ENCODE results near the gene RRP8.

Gene RRP8

GRCh38 chr11:6547177-6547576 is 56.2 kb downstream of the RRP8 start:
- in situ Hi-C loops (cut with HindIII; ENCODE audit: low sequenced_read_pairs): no loop called here
- no peak for DNase-seq (ENCODE audit: low read depth, low spot score)

DNA sequence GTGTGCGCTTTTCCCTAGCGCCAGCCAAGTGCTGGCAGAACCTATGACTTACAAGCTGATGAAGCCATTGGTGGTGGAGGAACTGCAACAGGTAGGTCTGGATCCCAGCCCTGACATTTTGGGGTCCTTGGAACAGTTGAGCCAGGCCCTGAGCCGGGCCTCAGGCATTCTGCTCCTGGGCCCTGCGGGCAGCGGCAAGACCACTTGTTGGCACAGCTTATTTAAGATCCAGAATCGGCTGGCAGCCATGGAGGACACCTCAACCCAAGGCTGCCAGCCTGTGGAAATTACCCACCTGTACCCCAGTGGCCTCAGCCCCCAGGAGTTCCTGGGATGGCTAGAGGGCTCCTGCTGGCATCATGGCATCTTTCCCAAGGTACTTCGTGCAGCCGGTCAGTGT is 56.7 kb downstream of the RRP8 start:
- TF ChIP-seq, protein P1, sequence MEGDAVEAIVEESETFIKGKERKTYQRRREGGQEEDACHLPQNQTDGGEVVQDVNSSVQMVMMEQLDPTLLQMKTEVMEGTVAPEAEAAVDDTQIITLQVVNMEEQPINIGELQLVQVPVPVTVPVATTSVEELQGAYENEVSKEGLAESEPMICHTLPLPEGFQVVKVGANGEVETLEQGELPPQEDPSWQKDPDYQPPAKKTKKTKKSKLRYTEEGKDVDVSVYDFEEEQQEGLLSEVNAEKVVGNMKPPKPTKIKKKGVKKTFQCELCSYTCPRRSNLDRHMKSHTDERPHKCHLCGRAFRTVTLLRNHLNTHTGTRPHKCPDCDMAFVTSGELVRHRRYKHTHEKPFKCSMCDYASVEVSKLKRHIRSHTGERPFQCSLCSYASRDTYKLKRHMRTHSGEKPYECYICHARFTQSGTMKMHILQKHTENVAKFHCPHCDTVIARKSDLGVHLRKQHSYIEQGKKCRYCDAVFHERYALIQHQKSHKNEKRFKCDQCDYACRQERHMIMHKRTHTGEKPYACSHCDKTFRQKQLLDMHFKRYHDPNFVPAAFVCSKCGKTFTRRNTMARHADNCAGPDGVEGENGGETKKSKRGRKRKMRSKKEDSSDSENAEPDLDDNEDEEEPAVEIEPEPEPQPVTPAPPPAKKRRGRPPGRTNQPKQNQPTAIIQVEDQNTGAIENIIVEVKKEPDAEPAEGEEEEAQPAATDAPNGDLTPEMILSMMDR (IDR thresholded peaks at IDR 0.05; ENCODE audit: low read depth, low read length): no peak
- DNase-seq (ENCODE audit: low read depth, low spot score): no peak
- H3K4me3 ChIP-seq (ENCODE audit: low read depth, low read length): no peak overlapping the region
- in situ Hi-C loops (cut with HindIII; ENCODE audit: low sequenced_read_pairs): no loop called here

More at GRCh38 chr11:6547177-6547576, 56.2 kb downstream of the RRP8 start:
- H3K4me3 ChIP-seq (ENCODE audit: low read depth, low read length): no peak overlapping the region
- TF ChIP-seq, protein P1 (IDR thresholded peaks at IDR 0.05; ENCODE audit: low read depth, low read length): no peak

DNA sequence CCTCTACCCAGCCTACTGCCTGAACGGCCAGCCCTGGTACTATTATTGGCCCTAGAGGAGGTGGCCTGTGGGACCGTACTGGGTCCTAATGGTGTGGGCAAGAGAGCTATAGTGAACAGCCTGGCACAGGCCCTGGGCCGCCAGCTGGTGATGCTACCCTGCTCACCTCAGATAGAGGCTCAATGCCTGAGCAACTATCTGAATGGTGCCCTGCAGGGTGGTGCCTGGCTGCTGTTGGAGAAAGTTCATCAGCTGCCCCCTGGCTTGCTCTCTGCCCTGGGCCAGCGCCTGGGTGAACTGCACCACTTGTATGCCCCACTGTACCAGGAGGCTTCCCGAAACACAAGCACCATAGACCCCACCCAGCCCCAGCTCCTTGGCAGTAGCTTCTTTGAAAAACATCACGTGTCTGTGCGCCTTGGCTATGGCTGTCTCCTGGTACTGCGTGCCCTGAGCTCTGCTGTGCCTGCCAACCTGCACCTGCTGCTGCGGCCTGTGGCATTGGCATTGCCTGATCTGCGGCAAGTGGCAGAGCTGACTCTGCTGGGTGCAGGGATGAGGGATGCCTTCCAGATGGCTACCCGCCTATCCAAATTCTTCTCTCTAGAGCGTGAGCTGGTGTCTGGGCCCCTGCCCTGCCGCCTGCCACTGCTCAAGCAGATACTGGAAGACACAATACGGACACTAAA is 57.4 kb downstream of the RRP8 start:
- in situ Hi-C loops (cut with HindIII; ENCODE audit: low sequenced_read_pairs): no loop called here
- H3K4me3 ChIP-seq (ENCODE audit: low read depth, low read length): no peak overlapping the region
- TF ChIP-seq, protein P1 (IDR thresholded peaks at IDR 0.05; ENCODE audit: low read depth, low read length): no peak
- no peak for DNase-seq (ENCODE audit: low read depth, low spot score)
